ENCODE data around the gene OLFML2A.
"Not testable (repeated sequence)": the region's sequence is repeated elsewhere in the genome, so short reads cannot be mapped to it uniquely, and the experiment has no call there.

The OLFML2A gene

DNA sequence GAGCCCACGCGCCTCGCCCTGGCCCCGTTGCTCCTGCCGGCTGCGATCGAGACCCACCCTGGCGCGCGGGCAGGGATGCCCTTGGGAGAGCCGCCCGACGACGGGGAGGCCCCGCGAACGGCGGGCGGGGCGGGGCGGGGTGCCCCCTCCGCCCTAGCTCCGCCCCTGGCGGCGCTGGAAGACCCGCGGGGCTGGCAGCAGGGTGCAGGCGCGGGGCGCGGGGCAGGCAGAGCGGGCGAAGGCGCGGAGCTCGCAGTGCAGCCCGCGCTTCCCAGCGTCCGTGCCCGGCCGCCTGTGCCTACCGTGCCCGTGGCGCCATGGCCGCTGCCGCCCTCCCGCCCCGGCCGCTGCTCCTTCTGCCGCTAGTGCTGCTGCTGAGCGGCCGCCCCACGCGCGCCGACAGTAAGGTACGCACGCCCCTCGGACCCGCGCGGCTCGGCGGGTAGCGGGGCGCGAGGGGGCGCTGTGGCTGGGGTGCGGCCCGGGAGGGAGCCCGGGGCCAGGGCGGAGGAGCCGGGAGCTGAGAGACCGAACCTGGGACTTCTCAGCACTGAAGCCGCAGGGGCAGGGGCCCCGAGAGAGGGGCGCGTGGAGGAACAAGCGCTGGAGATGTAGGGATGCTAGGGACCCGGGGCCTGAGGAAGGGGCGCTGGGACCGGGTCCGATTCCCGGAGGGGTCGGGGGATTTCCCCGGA, at the start of gene OLFML2A:
TSS of gene OLFML2A (plus strand) at position 180 of the 695 bp plus-strand sequence. CDS start at position 318, 138 bp downstream.
- DNase-seq, result no peak

DNA sequence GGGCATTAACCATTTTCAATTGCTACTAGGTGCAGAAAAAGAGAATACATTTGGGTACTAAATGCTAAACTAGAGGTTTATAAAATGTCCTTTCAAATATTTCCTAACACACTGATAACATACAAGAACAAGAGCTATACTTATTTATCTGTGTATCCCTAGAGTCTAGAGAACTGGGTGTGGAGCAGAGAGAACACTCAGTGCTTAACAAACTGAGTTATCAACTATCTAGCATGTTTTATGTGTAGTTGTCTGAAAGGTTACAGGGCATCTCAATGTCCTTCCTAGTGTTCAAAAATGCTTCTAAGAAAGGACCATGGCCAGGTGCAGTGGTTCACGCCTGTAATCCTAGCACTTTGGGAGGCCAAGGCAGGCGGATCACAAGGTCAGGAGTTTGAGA, 46.2 kb upstream of the OLFML2A start:
- no peak for DNase-seq

DNA sequence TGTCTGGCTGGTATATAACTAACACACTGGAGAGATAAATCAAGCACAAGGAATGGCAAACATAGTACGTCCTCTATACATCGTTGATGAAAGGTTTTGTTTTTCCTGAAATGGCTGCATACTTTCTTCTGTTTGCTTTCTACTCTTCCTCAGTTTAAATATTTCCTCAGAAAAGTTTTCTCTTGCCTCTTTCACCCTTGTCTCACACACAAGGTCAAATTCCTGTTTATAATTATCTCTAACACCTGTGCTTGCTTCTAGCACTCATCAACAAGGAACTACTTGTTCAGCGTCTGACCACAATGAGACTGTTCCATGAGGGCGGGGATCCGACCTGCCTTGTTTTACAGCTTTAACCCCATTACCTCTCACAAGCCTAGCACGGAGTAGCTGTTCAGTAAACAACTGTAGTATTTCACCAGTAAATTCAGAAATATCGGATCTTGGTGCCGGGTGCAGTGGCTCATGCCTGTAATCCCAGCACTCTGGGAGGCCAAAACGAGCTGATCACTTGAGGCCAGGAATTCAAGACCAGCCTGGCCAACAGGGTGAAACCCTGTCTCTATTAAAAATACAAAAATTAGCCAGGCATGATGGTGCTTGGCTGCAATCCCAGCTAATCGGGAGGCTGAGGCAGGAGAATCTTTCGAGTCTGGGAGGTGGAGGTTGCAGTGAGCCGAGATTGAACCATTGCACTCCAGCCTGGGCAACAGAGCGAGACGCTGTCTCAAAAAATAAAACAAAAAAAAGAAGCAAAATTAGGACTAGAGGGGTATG, 42.8 kb upstream of the OLFML2A start:
- no peak for DNase-seq

DNA sequence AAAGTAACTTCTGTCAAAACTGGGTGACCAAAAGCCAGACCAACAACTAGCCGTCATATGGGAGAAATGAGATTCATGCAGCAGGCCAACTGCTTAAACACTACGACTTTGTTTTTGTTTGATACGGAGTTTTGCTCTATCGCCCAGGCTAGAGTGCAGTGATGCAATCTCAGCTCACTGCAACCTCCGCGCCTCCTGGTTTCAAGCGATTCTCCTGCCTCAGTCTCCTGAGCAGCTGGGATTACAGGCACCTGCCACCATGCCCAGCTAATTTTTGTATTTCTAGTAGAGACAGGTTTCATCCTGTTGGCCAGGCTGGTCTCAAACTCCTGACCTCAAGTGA, 42.2 kb upstream of the OLFML2A start:
- DNase-seq, result not testable (repeated sequence)

DNA sequence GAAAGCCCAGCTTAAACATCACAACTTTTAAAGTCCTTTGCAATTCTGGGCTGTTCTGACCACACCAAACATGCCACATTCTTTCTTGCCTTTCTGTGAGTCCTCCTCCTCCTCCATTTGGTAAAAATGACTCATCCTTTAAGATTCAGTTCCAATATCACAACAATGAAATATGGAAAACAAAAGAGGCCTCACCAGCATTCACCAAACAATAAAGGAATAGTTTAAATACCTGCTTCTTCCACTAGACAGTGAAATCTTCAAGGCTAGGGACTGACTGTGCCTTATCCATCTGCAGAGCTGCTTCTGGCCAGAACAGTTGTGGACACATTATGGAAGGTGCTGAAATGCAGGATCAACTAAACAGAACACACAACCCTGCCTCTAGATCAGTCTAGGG, 41.8 kb upstream of the OLFML2A start:
- DNase-seq, result no peak

DNA sequence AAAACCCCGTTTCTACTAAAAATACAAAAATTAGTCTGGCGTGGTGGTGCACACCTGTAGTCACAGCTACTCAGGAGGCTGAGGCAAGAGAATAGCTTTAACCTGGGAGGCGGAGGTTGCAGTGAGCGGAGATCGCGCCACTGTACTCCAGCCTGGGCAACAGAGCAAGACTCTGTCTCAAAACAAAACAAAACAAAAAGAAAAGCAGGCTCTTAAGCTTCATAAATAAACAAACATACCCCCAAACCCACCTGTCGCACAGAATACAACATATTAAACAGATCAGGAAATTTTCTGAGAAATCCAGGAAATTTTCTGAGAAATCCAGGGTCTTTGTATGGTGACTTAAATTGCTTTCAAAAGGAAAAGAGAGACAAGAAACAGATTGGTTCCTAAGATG, 38.9 kb upstream of the OLFML2A start:
- DNase-seq, result not testable (repeated sequence)

DNA sequence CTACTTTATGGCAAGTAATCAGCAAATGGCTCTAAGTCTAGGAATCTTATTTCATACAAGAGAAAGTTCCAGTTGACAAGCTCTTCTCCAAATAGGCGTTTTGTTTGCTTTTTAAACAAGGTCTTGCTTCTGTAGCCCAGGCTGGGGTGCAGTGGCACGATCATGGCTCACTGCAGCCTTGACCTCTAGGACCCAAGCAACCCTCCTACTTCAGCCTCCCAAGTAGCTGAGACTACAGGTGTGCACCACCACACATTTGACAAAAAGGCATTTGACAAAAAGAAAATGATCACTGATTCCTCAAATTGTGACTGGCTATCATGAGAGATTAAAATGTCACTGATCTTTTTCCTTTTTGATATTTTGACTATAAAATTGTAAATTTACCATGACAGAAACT, 37.6 kb upstream of the OLFML2A start:
- no peak for DNase-seq

DNA sequence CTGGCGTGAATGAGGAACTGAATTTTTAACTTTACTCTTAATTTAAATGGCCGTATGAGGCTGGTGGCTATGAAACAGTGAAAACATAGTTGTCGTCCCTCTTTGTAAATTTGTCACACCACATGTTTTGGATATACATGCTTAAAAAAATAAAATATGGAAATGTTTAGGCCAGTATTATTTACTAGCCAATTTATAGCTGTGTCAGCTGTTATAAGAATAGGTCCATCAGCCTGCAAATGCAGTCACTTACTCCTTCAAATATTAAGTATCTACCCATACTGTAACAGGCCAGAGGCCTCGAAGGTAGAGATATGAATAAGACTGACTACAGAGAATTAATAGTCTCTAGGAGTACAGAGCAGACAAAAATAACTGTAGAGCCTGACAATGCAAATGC, 35.8 kb upstream of the OLFML2A start:
- DNase-seq, result no peak

DNA sequence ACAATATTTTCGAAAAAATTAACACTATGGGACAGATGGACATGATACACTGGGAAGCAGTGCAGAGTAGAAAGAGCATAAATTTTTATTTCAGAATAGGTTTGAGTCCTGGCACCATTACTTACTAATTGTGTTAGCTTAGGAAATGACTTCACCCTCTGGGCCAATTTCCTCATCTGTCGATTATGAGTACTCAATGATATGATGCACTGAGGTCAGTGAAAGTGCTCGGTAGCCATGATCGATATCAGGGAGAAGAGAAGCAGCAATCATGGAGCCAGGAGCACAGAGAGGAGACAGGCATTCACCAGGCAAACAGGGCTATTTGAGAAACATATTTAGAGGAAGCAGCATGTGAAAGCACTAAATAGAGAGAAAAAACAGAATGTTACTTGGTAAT, 35.3 kb upstream of the OLFML2A start:
- no peak for DNase-seq

DNA sequence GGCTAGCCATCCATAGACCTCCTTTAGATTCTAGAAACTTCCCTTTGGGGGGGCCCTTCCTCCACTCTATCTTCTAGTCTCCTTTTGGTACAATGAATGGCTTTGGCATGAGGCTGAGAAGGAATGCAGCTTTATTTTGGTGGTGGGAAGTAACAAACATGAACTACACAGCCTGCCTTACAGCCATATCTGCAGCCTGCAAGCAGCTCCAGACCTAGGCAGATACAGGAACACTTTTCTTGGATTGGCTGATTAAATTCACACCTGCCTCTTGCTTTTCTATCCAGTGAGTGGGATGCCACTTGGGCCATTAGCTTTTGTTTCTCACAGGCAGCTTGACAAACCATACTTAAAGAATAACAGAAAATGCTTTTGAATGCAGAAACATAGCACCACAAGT, 34.0 kb upstream of the OLFML2A start:
- DNase-seq, result no peak

DNA sequence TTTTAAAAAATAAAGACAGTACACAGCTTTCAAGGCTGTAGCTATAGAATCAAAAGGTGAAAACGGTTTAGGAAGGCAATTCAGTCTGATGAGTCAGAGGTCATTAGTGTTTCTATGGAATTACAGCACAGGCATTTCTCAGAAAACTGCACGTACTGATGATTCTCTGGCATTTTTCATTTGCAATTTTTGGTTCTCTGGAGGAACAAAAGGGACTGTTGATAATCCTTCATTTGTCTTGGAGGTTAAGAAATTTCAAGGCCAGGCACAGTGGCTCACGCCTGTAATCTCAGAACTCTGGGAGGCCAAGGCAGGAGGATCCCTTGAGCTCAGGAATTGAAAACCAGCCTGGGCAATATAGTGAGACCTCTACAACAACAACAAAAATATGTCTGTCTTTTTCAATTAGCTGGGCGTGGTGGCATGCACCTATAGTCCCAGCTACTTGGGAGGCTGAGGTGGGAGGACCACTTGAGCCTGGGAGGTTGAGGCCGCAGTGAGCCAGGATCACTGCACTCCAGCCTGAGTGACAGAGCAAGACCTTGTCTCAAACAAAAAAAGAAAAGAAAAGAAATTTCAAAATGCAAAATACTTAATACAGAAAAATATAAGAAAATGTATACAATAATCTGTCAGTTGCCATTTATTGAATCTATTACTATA, 33.1 kb upstream of the OLFML2A start:
- DNase-seq, result no peak

DNA sequence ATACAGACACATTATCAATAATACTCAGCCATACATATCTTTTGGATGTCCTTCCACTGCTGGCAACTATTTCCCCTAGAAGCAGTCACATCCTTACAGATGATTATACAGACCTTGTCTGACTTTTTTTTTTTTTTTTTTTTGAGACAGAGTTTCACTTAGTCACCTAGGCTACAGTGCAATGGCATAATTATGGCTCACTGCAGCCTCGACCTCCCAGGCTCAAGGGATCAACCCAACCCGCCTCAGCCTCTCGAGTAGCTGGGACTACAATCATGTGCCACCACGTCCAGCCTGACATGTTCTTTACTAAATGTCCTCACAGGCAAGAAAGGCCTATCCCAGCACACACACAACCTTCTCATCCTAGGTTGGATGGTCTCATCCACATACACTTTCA, 29.9 kb upstream of the OLFML2A start:
- DNase-seq, result no peak

DNA sequence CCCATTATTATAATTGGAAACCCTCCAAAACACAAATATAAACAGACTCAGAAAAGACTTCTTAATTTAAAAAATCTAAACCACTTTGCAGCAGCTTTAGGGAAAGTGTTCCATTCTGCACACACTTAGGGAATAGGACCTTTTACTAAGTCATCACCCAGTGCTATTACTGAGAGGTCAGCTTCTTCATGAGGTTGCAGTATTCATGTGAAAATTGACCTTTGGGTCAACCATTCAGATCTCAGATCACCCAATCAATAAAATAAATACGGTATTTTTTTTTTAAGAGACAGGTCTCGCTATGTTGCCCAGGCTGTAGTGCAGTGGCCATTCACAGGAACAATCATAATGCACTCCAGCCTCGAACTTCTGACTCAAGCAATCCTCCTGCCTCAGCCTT, 27.6 kb upstream of the OLFML2A start:
- no peak for DNase-seq

DNA sequence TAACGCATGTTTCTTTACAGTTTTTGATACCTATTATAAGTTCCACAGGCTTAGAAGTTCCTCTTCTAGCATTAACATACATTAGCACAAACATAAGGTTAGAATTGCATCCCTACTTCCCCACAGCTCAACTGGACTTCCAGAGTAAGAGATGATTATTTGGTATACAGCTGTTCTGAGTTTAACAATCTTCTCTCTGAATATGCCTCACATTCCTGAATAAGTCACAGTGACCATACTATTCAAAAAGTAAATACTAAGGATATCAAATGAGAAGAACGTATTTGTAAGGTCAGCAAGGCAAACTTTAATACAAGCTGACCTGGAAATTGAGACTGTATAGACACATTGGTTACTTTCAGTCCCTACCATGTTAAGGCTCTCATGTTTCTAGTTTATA, 27.2 kb upstream of the OLFML2A start:
- no peak for DNase-seq

DNA sequence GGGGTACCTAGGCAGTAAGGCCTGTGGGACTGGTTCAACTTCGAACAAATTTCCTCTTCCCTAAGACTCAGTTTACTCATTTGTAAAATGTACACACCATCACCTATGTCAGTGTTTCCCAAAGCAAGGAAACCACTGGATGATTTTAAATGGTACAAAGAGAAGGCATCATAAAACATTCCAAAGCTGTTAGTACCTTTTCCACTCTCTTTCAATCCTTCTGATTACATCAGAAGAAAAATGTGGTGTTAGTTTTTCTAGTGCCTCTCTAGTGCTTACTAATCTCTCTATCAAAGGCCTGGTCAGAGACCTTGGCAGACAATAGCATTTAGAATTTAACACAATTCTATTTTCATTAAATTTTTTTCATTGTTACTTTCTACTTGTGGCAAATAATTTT, 24.0 kb upstream of the OLFML2A start:
- no peak for DNase-seq

DNA sequence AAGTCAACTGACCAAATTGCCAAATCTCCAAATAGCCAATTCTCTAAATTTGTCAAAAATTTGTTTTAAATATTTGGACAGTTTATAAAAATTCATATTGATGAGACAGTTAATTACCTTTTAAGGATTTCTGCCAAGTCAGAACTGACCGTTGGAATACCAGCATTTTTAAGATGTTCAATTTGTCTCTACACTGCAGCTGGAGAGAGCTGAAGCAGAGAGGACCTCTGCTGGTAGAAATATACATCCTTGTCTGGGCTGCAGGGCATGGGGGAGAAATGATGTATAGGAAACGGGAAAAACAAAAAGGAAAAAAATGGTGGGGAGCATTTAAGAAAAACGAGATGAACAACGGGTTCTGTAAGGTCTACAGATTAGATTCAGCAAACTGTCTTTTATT, 22.6 kb upstream of the OLFML2A start:
- no peak for DNase-seq

DNA sequence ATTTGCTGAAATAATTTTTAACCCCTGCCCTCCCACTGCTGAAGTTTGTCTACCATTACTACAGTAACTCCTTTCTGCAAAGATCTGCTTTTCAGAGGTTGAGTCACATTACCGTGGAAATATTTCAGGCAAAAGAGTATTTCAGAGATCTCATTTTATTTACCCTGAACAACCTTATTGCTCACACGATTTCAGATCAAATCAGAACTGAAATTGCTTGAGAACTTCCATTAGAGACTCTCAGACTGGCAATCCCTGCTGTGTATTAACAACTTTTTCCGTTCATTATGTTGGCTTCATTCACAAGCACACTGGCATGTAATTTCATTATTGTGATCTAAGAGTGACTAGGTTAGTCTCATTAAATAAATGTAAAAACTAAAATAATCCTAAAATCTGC, 21.9 kb upstream of the OLFML2A start:
- no peak for DNase-seq

DNA sequence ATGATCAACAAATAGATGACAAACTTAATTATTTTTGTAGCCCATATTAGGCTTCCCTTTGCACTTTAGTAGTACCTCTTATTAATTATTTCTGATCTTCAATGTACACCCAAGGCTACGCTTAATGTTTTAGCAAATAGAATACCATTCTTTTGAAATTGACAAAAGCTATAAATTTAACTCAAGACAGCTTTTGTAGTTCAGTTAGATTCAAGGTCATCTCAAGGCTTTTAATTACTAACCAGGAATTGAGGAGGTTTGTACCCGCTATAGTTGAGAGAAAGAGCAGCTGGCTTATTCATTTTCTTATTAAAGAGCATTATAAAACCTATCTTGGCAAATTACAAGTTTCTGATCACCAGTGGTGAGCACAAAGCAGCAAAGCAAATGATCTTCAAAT, 20.9 kb upstream of the OLFML2A start:
- no peak for DNase-seq

DNA sequence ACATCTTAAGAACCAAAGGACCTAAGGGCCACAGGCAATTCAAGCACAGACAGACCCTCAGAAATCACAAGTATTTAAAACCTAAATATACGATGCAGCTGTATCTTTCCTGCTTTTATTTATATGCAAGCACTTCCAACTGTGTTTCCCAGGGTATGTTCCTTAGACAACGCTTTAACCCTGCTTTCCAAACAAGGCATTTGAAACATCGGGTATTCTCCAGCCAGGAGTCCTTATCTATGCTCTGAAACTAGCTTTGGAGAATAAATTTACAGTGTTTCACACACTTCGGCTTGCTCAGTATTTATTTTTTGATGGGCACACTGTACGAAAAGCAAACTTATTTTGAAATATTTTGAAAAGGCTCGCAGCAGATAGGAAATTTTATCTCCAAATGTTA, 19.3 kb upstream of the OLFML2A start:
- no peak for DNase-seq

DNA sequence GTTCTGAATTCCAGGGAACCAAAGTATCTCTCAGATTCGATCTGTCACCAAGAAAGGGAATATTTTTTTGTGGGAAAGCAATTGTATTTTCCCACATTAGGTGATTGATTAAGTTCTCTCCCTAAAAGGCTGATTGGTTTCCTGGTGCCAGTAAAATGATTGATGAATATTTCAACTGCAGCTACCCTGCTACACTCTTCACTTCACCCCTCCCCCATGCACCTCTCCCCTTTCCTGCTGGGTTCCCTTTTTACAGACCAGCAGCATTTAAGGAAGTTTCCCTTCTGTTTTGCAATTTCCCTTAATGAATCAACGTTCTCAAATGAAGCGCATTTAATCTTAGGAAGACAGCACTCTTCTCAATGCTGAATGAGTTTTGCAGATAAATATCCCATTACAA, 18.9 kb upstream of the OLFML2A start:
- no peak for DNase-seq

DNA sequence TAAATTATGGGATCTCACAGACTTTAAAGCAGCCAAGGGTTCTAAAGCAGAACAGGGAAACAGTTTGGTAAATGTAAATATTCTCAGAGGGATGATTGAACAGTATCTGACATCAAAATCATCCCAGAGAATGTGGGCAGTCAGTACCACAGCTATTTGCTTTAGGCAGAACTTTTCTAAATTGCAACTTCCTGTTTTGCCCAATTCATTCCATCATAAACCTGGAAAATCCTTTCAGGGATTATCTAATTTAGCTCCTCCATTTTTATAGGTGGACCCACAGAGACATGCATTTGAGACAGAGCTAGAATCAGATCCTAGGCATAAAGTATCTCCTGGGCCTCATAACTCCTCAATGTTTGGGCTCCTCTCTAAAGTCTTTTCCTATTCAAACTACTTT, 18.2 kb upstream of the OLFML2A start:
- no peak for DNase-seq

DNA sequence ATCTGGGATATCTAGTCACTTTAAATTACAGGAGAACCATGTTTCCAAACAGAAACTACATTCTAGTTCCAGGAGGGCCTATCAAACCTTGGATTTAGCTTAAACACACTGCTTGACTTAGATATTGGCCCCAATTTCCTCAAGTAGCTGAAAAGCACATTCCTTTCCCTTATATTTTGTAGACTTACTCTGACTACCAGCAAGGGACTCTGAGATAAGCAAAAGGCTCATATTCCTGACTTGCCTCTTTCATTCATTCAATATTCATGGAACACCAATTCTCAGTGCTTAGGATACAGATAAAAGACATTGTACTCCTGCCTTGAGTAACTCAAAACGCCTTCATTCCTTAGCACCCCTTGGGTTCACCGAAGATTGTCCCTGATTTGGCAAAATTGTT, 17.6 kb upstream of the OLFML2A start:
- DNase-seq, result no peak

DNA sequence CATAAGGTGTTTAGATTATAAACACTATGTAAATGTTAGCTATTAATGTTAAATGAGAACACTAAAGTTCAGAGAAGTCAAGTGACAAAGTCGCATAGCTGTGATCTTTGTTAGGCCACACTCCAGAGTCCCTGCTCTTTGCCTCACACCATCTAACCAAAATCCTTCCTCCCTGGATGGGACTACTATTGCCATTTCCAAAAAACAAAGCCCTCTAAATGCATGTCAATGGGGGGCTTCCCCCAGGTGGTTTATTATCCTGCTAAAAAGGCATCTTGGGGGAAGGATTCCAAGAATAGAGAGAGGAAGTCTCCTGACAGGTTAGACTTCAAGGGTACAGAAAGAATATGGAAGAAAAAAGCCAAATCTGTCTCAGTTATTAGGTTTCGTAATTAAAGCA, 16.2 kb upstream of the OLFML2A start:
- DNase-seq, result no peak

DNA sequence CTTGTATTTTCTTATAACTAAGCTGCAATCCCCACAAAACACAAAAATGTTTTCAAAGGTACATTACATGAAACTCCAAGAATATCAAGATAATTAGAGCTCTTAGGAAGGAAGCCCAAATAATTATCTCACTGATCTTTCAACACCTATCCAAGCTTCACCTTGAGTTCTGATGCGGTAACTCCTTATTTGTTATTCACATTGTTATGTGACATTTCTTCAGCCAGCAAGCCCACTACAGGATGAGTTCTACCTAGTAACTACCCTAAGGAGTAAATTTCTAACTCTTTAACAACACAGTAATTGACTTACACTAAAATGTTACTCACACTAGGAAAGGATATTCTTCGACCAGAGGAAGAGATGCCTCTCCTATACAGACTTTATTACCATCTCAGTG, 15.7 kb upstream of the OLFML2A start:
- no peak for DNase-seq

Measured in NCI-H1417 treated with DMSO at 0.1 percent for 48 hours (cell line).